Mesenchymal stem cell (in vitro differentiated cells and primary cell): ENCODE results near the gene CHD9.

Source experiments
- DNase-seq: peaks from one replicate; pipeline ENCODE4 v3.0.0-alpha.2; 2013
- H2AFZ ChIP-seq: one replicate; pipeline ENCODE4 v1.6.1; 2013; ENCODE audit warnings: low read depth, mild to moderate bottlenecking, control low read depth, inconsistent platforms, low read length, moderate library complexity
- H2AK5ac ChIP-seq: 2 replicates; pipeline ENCODE4 v1.6.1; 2013; ENCODE audit warnings: low read length, moderate library complexity, mild to moderate bottlenecking, inconsistent platforms; ENCODE audit not compliant: severe bottlenecking
- H2BK120ac ChIP-seq: one replicate; pipeline ENCODE4 v1.6.1; 2013; ENCODE audit warnings: low read depth, mild to moderate bottlenecking, inconsistent platforms, low read length, moderate library complexity
- H2BK12ac ChIP-seq, 2 experiments: one replicate each; pipeline ENCODE4 v1.6.1; 2013; ENCODE audit warnings: inconsistent platforms in 2 of 2, low read length in 2 of 2, mild to moderate bottlenecking in 2 of 2, moderate library complexity in 2 of 2, control low read depth in 1 of 2
- H2BK15ac ChIP-seq: one replicate; pipeline ENCODE4 v1.6.1; 2013; ENCODE audit warnings: mild to moderate bottlenecking, low read depth, inconsistent platforms; ENCODE audit not compliant: poor library complexity, severe bottlenecking
- H2BK5ac ChIP-seq: 2 replicates; pipeline ENCODE4 v1.6.1; 2013; ENCODE audit warnings: low read depth, mild to moderate bottlenecking, low read length, control low read depth, inconsistent platforms; ENCODE audit not compliant: poor library complexity, severe bottlenecking
- H3K14ac ChIP-seq, 2 experiments: one replicate each; pipeline ENCODE4 v1.6.1; 2013; ENCODE audit warnings: inconsistent platforms in 2 of 2, low read length in 2 of 2, control low read depth in 1 of 2, mild to moderate bottlenecking in 1 of 2, moderate library complexity in 1 of 2
- H3K18ac ChIP-seq, 2 experiments: one replicate each; pipeline ENCODE4 v1.6.1; 2013; ENCODE audit warnings: inconsistent platforms in 2 of 2, low read length in 2 of 2, control low read depth in 1 of 2, low read depth in 1 of 2, mild to moderate bottlenecking in 1 of 2
- H3K23ac ChIP-seq, 2 experiments: one replicate each; pipeline ENCODE4 v1.6.1; 2013; ENCODE audit warnings: inconsistent platforms in 2 of 2, low read length in 2 of 2, mild to moderate bottlenecking in 2 of 2, moderate library complexity in 2 of 2, control low read depth in 1 of 2
- H3K27ac ChIP-seq: 2 replicates; pipeline ENCODE4 v1.5.1; 2013; ENCODE audit warnings: mild to moderate bottlenecking, moderate library complexity, low read length, control low read depth, inconsistent platforms; ENCODE audit not compliant: poor library complexity, severe bottlenecking
- H3K27me3 ChIP-seq, 2 experiments: 2 replicates each; pipeline versions ENCODE4 v1.6.1 to v1.7.0; 2013; ENCODE audit warnings: low read length in 2 of 2, mild to moderate bottlenecking in 2 of 2, moderate library complexity in 2 of 2, control low read depth in 1 of 2, inconsistent platforms in 1 of 2; ENCODE audit not compliant: control insufficient read depth in 1 of 2, insufficient read depth in 1 of 2
- H3K36me3 ChIP-seq, 2 experiments: 2 replicates each; pipeline versions ENCODE4 v1.6.1 to v1.7.0; 2013; ENCODE audit warnings: low read length in 2 of 2, control low read depth in 1 of 2, inconsistent platforms in 1 of 2, low read depth in 1 of 2, mild to moderate bottlenecking in 1 of 2; ENCODE audit not compliant: insufficient read depth in 2 of 2, control insufficient read depth in 1 of 2
- H3K4ac ChIP-seq, 2 experiments: one replicate each; pipeline ENCODE4 v1.6.1; 2013; ENCODE audit warnings: inconsistent platforms in 2 of 2, low read length in 2 of 2, mild to moderate bottlenecking in 2 of 2, moderate library complexity in 2 of 2, control low read depth in 1 of 2, low read depth in 1 of 2
- H3K4me1 ChIP-seq: 2 replicates; pipeline ENCODE4 v1.6.1; 2013; ENCODE audit warnings: low read depth, low read length, control low read depth; ENCODE audit not compliant: control insufficient read depth, insufficient read depth
- H3K4me2 ChIP-seq: 2 replicates; pipeline ENCODE4 v1.6.1; 2013; ENCODE audit warnings: low read length, mild to moderate bottlenecking, inconsistent platforms; ENCODE audit not compliant: poor library complexity, severe bottlenecking
- H3K4me3 ChIP-seq, 2 experiments: 2 replicates each; pipeline versions ENCODE4 v1.5.1 to v1.7.0; 2013; ENCODE audit warnings: low read length in 2 of 2, mild to moderate bottlenecking in 2 of 2, control low read depth in 1 of 2, low read depth in 1 of 2; ENCODE audit not compliant: insufficient read depth in 1 of 2
- H3K79me1 ChIP-seq: replicated peaks from 2 replicates; pipeline ENCODE4 v1.6.1; 2013; ENCODE audit warnings: mild to moderate bottlenecking, control low read depth, low read length, inconsistent platforms; ENCODE audit not compliant: poor library complexity, severe bottlenecking
- H3K9ac ChIP-seq: 2 replicates; pipeline ENCODE4 v1.7.0; 2013; ENCODE audit warnings: mild to moderate bottlenecking, low read length, moderate library complexity
- H3K9me3 ChIP-seq: 2 replicates; pipeline ENCODE4 v1.7.0; 2013; ENCODE audit warnings: mild to moderate bottlenecking, low read length; ENCODE audit not compliant: control insufficient read depth
- H4K8ac ChIP-seq: one replicate; pipeline ENCODE4 v1.6.1; 2013; ENCODE audit warnings: inconsistent platforms, mild to moderate bottlenecking, low read length, moderate library complexity
- H4K91ac ChIP-seq: one replicate; pipeline ENCODE4 v1.6.1; 2013; ENCODE audit warnings: mild to moderate bottlenecking, low read length, inconsistent platforms
- WGBS: methylation state at CpG from one replicate; pipeline ENCODE4 v1.1.7; 2013; ENCODE audit warnings: mixed read lengths; 5-methylcytosine and 5-hydroxymethylcytosine counted together

The CHD9 gene

GRCh38 chr16:53213542-53213941 lies 158.8 kb downstream of the CHD9 start:
- H3K27me3 ChIP-seq = no peaks in the 10 kb centered on the region
- H2BK5ac ChIP-seq = no peak overlapping the region
- peak overlapping the region; percentile 24 for H3K9ac ChIP-seq
- H3K4me2 ChIP-seq = no peak overlapping the region
- H3K18ac ChIP-seq = no peak overlapping the region
- H2AFZ ChIP-seq = no peak overlapping the region
- no peak overlapping the region for H3K4me3 ChIP-seq
- H2BK12ac ChIP-seq = no peak overlapping the region
- no peak overlapping the region for H2AK5ac ChIP-seq
- H4K91ac ChIP-seq = no peak overlapping the region
- H4K8ac ChIP-seq = no peak overlapping the region
- H3K79me1 ChIP-seq = no peaks in the 10 kb centered on the region
- H3K36me3 ChIP-seq = peaks cover 3 to 34% of the 10 kb centered on the region in 2 experiments
- H2BK120ac ChIP-seq = no peak overlapping the region
- no peak overlapping the region for H3K27ac ChIP-seq
- no peak overlapping the region for H3K23ac ChIP-seq
- no peak overlapping the region for H3K14ac ChIP-seq
- no peak for DNase-seq
- no peak overlapping the region for H2BK15ac ChIP-seq
- WGBS = no CpG with 5 or more reads among the region's 2 CpGs
- no peaks in the 10 kb centered on the region for H3K4me1 ChIP-seq
- H3K9me3 ChIP-seq = no peaks in the 10 kb centered on the region
- no peak overlapping the region for H3K4ac ChIP-seq

- Histone ChIP-seq H3K79me1 (no peaks in the 10 kb centered on the region), H2BK120ac (no peak overlapping the region), H4K8ac (no peak overlapping the region), H3K4me2 (no peak overlapping the region), H3K14ac (no peak overlapping the region), H2BK5ac (no peak overlapping the region), H2BK15ac (no peak overlapping the region), H3K4me1 (no peaks in the 10 kb centered on the region), H3K4me3 (no peak overlapping the region), H3K36me3 (peaks cover 3 to 31% of the 10 kb centered on the region in 2 experiments), H3K23ac (no peak overlapping the region), H3K4ac (no peak overlapping the region), H3K27ac (no peak overlapping the region), H3K9me3 (no peaks in the 10 kb centered on the region), H4K91ac (no peak overlapping the region), H3K18ac (no peak overlapping the region), H3K9ac (no peak overlapping the region), H3K27me3 (no peaks in the 10 kb centered on the region), H2BK12ac (no peak overlapping the region), H2AK5ac (no peak overlapping the region), H2AFZ (no peak overlapping the region)
- DNase-seq = no peak
- WGBS = 100% methylated on average over 2 of the region's 2 CpGs
These were observed 162.0 kb downstream of the CHD9 start for GRCh38 chr16:53216798-53217197.

GRCh38 chr16:53219371-53219770 lies 164.6 kb downstream of the CHD9 start:
- no peak overlapping the region for H2BK5ac ChIP-seq
- H3K27me3 ChIP-seq = no peaks in the 10 kb centered on the region
- H3K4me1 ChIP-seq = peaks cover 1% of the 10 kb centered on the region
- H3K36me3 ChIP-seq = peaks cover 8 to 39% of the 10 kb centered on the region in 2 experiments
- no peak overlapping the region for H4K91ac ChIP-seq
- H3K14ac ChIP-seq = no peak overlapping the region
- no peak overlapping the region for H2BK15ac ChIP-seq
- peaks cover 4% of the 10 kb centered on the region for H3K79me1 ChIP-seq
- H4K8ac ChIP-seq = no peak overlapping the region
- H3K4me3 ChIP-seq = peak overlapping the region in 1 of 2 experiments; percentile 37
- no peak overlapping the region for H2AK5ac ChIP-seq
- H3K9me3 ChIP-seq = no peaks in the 10 kb centered on the region
- no peak for DNase-seq
- H3K27ac ChIP-seq = no peak overlapping the region
- H3K23ac ChIP-seq = no peak overlapping the region
- H3K4ac ChIP-seq = peak overlapping the region in 1 of 2 experiments; percentile 15
- no peak overlapping the region for H2BK120ac ChIP-seq
- no peak overlapping the region for H3K4me2 ChIP-seq
- H3K9ac ChIP-seq = peak overlapping the region; percentile 53
- no peak overlapping the region for H2AFZ ChIP-seq
- peak overlapping the region in 1 of 2 experiments; percentile 33 for H3K18ac ChIP-seq
- 93% methylated on average over 4 of the region's 4 CpGs for WGBS
- H2BK12ac ChIP-seq = no peak overlapping the region

- 51% methylated on average over 1 of the region's 2 CpGs for WGBS
- no peak overlapping the region for H3K27ac ChIP-seq
- H3K4me1 ChIP-seq = peaks cover 1% of the 10 kb centered on the region
- H3K36me3 ChIP-seq = peaks cover 8 to 42% of the 10 kb centered on the region in 2 experiments
- no peak overlapping the region for H3K18ac ChIP-seq
- H2BK5ac ChIP-seq = no peak overlapping the region
- H3K23ac ChIP-seq = no peak overlapping the region
- H2AK5ac ChIP-seq = no peak overlapping the region
- no peak overlapping the region for H2AFZ ChIP-seq
- H2BK12ac ChIP-seq = no peak overlapping the region
- no peak overlapping the region for H2BK120ac ChIP-seq
- peaks cover 5% of the 10 kb centered on the region for H3K79me1 ChIP-seq
- H3K9me3 ChIP-seq = no peaks in the 10 kb centered on the region
- H3K14ac ChIP-seq = no peak overlapping the region
- peak overlapping the region in 1 of 2 experiments; percentile 37 for H3K4me3 ChIP-seq
- no peak overlapping the region for H4K8ac ChIP-seq
- no peaks in the 10 kb centered on the region for H3K27me3 ChIP-seq
- no peak overlapping the region for H3K4ac ChIP-seq
- H4K91ac ChIP-seq = no peak overlapping the region
- H3K4me2 ChIP-seq = no peak overlapping the region
- H3K9ac ChIP-seq = peak overlapping the region; percentile 53
- H2BK15ac ChIP-seq = no peak overlapping the region
- peak; percentile 45 for DNase-seq
These were observed 165.1 kb downstream of the CHD9 start for GRCh38 chr16:53219795-53220454.
